Renal cortical epithelial cell (primary cell): ENCODE measurements around the gene TSN. TPM values are rescaled to one million over a fixed set of nuclear protein-coding genes. Genes with fewer than 3 reads are reported as not detected.
"Not testable (repeated sequence)": the region's sequence is repeated elsewhere in the genome, so short reads cannot be mapped to it uniquely, and the experiment has no call there.

Source experiments
- DNase-seq: peaks from one replicate; pipeline ENCODE4 v3.0.0-alpha.2; 2011; ENCODE audit warnings: low read depth
- total RNA-seq: library from RNA; depleted of rRNA; stranded (reverse); fragments of >200 nt; gene quantifications from 2 replicates; pipeline ENCODE4 v1.2.3, GENCODE V29; 2014

TSN gene
- 81.1 and 83.8 TPM in 2 replicates for total RNA-seq

GRCh38 chr2:121755237-121756111 lies at the start of gene TSN:
TSN (plus strand) TSS chr2:121755651; CDS start chr2:121755780, 129 bp downstream.
- peak; percentile 88 for DNase-seq

- DNase-seq: no peak
Measured at GRCh38 chr2:121705958-121706357, 49.5 kb upstream of the TSN start.

- DNase-seq: peak; percentile 99
Measured at GRCh38 chr2:121707344-121707919, 48.0 kb upstream of the TSN start.

- DNase-seq: peak; percentile 94
Measured at GRCh38 chr2:121707920-121708361, 47.5 kb upstream of the TSN start.

GRCh38 chr2:121709776-121710469 lies 45.5 kb upstream of the TSN start:
- DNase-seq: peak; percentile 81

- DNase-seq: peak; percentile 23
Measured at GRCh38 chr2:121710470-121711170, 44.8 kb upstream of the TSN start.

- DNase-seq: peak; percentile 47
Measured at GRCh38 chr2:121711481-121711880, 44.0 kb upstream of the TSN start.

- peak; percentile 42 for DNase-seq
Measured at GRCh38 chr2:121716126-121716525, 39.3 kb upstream of the TSN start.

GRCh38 chr2:121717529-121717928 lies 37.9 kb upstream of the TSN start:
- DNase-seq: no peak

GRCh38 chr2:121721926-121722325 lies 33.5 kb upstream of the TSN start:
- DNase-seq: peak; percentile 74

GRCh38 chr2:121722479-121722878 lies 33.0 kb upstream of the TSN start:
- DNase-seq: peak; percentile 75

GRCh38 chr2:121723316-121723715 lies 32.1 kb upstream of the TSN start:
- no peak for DNase-seq

- DNase-seq: no peak
Measured at GRCh38 chr2:121727332-121727731, 28.1 kb upstream of the TSN start.

GRCh38 chr2:121727950-121728349 lies 27.5 kb upstream of the TSN start:
- DNase-seq: no peak

GRCh38 chr2:121731366-121731765 lies 24.1 kb upstream of the TSN start:
- no peak for DNase-seq

- not testable (repeated sequence) for DNase-seq
Measured at GRCh38 chr2:121734544-121734943, 20.9 kb upstream of the TSN start.

- peak; percentile 27 for DNase-seq
Measured at GRCh38 chr2:121735518-121736074, 19.9 kb upstream of the TSN start.

- DNase-seq: no peak
Measured at GRCh38 chr2:121736140-121736461, 19.4 kb upstream of the TSN start.

GRCh38 chr2:121736462-121737336 lies 18.8 kb upstream of the TSN start, which contains the start of gene NIFK:
NIFK (minus strand) TSS chr2:121736875; CDS start chr2:121736850, 25 bp downstream.
- DNase-seq: peak; percentile 82

GRCh38 chr2:121740973-121741372 lies 14.5 kb upstream of the TSN start:
- no peak for DNase-seq

- no peak for DNase-seq
Measured at GRCh38 chr2:121741450-121741849, 14.0 kb upstream of the TSN start.
